ENCODE data around the gene WSB1.

Gene WSB1

DNA sequence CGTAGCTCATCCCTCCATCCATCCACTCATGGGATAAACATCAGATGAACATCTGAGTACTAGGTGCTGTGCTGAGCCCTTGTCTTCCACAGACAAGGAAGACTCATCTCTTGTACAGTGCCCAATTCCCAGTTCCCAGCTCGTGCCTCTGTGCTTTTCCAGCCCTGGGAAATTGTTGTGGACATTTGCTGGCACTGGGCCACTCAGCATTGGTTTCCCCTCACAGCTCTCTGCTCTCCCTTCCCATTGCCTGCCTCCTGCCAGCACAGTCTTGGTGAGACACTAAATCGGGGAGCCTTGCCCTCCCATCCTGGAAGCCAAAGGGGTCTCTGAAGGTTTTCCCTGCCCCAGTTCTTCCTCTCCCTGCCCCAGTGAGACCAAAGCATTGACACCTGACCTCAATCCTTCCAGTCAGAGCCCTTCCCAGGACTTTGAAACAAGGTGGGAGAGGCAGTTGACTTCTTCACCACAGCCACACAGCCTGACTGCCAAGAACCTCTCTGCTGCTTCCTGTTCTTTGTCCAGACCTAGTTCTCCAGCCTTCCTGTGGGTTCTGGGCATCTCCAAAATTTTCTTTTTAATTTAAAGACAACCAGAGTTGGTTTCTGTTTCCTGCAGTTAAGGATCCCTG, 50.2 kb downstream of the WSB1 start:
- H3K27ac ChIP-seq (ENCODE audit: low read length), result no peak overlapping the region
- H4K20me1 ChIP-seq (ENCODE audit: insufficient read depth, low read length), result no peaks in the 10 kb centered on the region
- no peaks in the 10 kb centered on the region for H3K36me3 ChIP-seq (ENCODE audit: insufficient read depth, low read length)
- no peaks in the 10 kb centered on the region for H3K4me1 ChIP-seq (ENCODE audit: insufficient read depth, low read length)
- no peak for ATAC-seq (ENCODE audit: insufficient read depth, low read depth)
- DNase-seq, result no peak
- H2AFZ ChIP-seq (ENCODE audit: low read depth, low read length), result no peak overlapping the region
- H3K4me2 ChIP-seq (ENCODE audit: insufficient read depth, low read length), result no peak overlapping the region
- H3K79me2 ChIP-seq (ENCODE audit: insufficient read depth, low read length), result no peaks in the 10 kb centered on the region
- no peaks in the 10 kb centered on the region for H3K27me3 ChIP-seq (ENCODE audit: insufficient read depth, low read length, poor library complexity)
- H3K9me3 ChIP-seq (ENCODE audit: insufficient read depth, low read length, severe bottlenecking), result no peaks in the 10 kb centered on the region
- no peak overlapping the region for H3K4me3 ChIP-seq (ENCODE audit: low read depth in 1 of 2, low read length in 2 of 2)
- no peak for TF ChIP-seq EZH2 (IDR thresholded peaks at IDR 0.05; ENCODE audit: borderline replicate concordance, low read depth, low read length, severe bottlenecking)
- TF ChIP-seq, protein P1, sequence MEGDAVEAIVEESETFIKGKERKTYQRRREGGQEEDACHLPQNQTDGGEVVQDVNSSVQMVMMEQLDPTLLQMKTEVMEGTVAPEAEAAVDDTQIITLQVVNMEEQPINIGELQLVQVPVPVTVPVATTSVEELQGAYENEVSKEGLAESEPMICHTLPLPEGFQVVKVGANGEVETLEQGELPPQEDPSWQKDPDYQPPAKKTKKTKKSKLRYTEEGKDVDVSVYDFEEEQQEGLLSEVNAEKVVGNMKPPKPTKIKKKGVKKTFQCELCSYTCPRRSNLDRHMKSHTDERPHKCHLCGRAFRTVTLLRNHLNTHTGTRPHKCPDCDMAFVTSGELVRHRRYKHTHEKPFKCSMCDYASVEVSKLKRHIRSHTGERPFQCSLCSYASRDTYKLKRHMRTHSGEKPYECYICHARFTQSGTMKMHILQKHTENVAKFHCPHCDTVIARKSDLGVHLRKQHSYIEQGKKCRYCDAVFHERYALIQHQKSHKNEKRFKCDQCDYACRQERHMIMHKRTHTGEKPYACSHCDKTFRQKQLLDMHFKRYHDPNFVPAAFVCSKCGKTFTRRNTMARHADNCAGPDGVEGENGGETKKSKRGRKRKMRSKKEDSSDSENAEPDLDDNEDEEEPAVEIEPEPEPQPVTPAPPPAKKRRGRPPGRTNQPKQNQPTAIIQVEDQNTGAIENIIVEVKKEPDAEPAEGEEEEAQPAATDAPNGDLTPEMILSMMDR (IDR thresholded peaks at IDR 0.05; ENCODE audit: borderline replicate concordance, extremely low read depth, low read length, poor library complexity, severe bottlenecking), result no peak
- no peak overlapping the region for H3K9ac ChIP-seq (ENCODE audit: low read depth, low read length)

DNA sequence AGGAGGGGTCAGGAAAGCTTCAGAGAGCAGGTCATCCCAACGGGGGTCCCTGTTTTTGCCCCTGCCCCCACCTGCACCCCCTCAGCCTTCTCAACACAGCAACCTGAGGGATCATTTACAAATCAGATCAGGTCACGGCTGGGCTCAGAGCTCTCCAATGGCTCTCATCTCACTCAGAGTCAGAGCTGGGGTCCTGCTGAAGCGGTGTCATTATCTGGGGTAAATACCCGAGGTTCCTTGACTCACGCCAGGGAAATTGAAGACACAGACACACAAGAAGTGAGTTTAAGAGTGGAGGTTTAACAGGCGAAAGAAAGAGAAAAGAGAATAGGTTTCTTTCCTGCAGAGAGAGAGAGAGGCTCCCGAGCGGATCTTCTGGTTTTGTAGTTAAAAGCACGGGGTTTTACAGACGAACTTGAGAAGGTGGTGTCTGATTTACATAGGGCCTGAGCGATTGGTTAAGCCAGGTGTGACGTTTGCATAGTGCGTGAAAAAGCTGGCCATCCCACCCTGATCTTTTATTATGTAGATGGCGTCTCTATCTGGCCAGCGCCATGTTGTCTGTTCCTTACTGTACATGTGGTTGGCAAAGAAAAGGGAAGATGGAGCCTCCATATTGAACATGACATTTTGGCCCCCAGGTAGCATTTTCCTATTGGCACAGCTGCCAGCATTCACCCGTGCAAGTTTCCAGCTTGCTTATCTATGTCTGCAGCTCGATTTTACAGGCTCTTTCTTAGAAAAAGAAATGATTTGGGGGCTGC, 51.4 kb downstream of the WSB1 start:
- ATAC-seq (ENCODE audit: insufficient read depth, low read depth) (no peak), DNase-seq (no peak)
- H3K4me1 ChIP-seq (ENCODE audit: insufficient read depth, low read length), result no peaks in the 10 kb centered on the region
- no peak overlapping the region for H3K4me3 ChIP-seq (ENCODE audit: low read depth in 1 of 2, low read length in 2 of 2)
- TF ChIP-seq EZH2 (IDR thresholded peaks at IDR 0.05; ENCODE audit: borderline replicate concordance, low read depth, low read length, severe bottlenecking), result no peak
- TF ChIP-seq, protein P1 (IDR thresholded peaks at IDR 0.05; ENCODE audit: borderline replicate concordance, extremely low read depth, low read length, poor library complexity, severe bottlenecking), result no peak
- H3K9me3 ChIP-seq (ENCODE audit: insufficient read depth, low read length, severe bottlenecking), result no peaks in the 10 kb centered on the region
- H3K9ac ChIP-seq (ENCODE audit: low read depth, low read length), result no peak overlapping the region
- no peaks in the 10 kb centered on the region for H3K27me3 ChIP-seq (ENCODE audit: insufficient read depth, low read length, poor library complexity)
- no peaks in the 10 kb centered on the region for H3K79me2 ChIP-seq (ENCODE audit: insufficient read depth, low read length)
- no peak overlapping the region for H2AFZ ChIP-seq (ENCODE audit: low read depth, low read length)
- no peak overlapping the region for H3K27ac ChIP-seq (ENCODE audit: low read length)
- no peaks in the 10 kb centered on the region for H4K20me1 ChIP-seq (ENCODE audit: insufficient read depth, low read length)
- H3K36me3 ChIP-seq (ENCODE audit: insufficient read depth, low read length), result no peaks in the 10 kb centered on the region
- no peak overlapping the region for H3K4me2 ChIP-seq (ENCODE audit: insufficient read depth, low read length)

DNA sequence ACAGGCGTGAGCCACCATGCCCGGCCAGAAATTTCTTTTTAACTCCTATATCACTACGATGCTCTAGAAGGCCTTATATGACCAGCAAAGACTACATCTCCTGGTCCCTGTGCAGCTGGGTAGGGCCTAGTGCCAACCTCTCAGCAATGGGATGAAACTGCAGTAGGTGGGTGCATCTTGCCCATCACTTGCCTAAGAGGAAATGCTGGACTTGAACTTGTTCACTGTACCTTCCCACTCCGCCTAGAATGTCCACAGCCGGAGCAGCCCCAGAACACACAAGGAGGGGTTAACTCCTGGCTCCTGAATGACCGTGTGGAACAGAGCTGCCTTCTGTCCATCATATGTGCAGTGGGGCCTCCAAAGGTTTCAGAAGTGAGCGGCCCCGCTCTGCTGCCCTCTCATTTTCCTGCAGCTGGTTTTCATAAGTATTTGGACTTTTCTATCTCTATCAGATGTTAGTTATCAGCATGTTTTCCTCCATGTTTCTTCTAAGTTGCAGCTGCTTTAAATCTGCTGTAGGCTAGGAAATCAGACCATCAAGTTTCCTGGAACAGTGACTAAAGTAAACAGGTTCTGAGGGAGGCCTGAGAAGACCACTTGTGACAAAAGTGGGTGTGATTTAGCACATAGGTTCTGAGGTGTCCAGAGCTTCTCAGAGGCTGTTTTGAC, 52.5 kb downstream of the WSB1 start:
- Histone ChIP-seq H4K20me1 (ENCODE audit: insufficient read depth, low read length) (no peaks in the 10 kb centered on the region), H3K27me3 (ENCODE audit: insufficient read depth, low read length, poor library complexity) (no peaks in the 10 kb centered on the region), H3K27ac (ENCODE audit: low read length) (no peak overlapping the region), H3K9me3 (ENCODE audit: insufficient read depth, low read length, severe bottlenecking) (no peaks in the 10 kb centered on the region), H3K4me3 (ENCODE audit: low read depth in 1 of 2, low read length in 2 of 2) (no peak overlapping the region), H3K4me1 (ENCODE audit: insufficient read depth, low read length) (no peaks in the 10 kb centered on the region), H3K4me2 (ENCODE audit: insufficient read depth, low read length) (no peak overlapping the region), H3K36me3 (ENCODE audit: insufficient read depth, low read length) (no peaks in the 10 kb centered on the region), H2AFZ (ENCODE audit: low read depth, low read length) (no peak overlapping the region), H3K9ac (ENCODE audit: low read depth, low read length) (no peak overlapping the region), H3K79me2 (ENCODE audit: insufficient read depth, low read length) (no peaks in the 10 kb centered on the region)
- ATAC-seq (ENCODE audit: insufficient read depth, low read depth) (no peak), DNase-seq (no peak)
- TF ChIP-seq, protein P1 (IDR thresholded peaks at IDR 0.05; ENCODE audit: borderline replicate concordance, extremely low read depth, low read length, poor library complexity, severe bottlenecking), result no peak
- no peak for TF ChIP-seq EZH2 (IDR thresholded peaks at IDR 0.05; ENCODE audit: borderline replicate concordance, low read depth, low read length, severe bottlenecking)

Measured in DND-41 (cell line).